T follicular helper cell (primary cell): ENCODE data around the gene C4BPA.

Experiments used
- DNase-seq: peaks from one replicate; pipeline ENCODE4 v3.0.0-alpha.2; 2020; ENCODE audit warnings: low read depth

Gene C4BPA

DNA sequence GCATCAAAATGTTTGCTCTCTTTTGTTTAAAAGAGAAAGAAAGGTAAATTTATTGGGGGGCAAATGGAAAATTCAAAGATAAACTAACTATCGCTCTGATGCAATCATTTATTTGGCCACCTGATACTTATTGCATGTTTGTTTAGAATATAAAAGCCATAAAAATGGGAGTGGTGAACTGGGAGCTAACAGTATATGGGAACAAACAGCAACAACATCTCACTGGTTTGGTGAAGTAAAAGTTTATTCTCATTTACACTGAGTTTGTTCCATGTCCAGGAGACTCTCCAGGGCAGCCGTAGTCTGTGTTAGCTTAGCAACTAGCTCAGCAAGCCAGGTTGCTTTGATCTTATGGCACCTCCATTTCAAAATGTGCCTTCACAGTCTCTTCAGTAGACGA lies 20.4 kb downstream of the C4BPA start:
- DNase-seq: no peak

DNA sequence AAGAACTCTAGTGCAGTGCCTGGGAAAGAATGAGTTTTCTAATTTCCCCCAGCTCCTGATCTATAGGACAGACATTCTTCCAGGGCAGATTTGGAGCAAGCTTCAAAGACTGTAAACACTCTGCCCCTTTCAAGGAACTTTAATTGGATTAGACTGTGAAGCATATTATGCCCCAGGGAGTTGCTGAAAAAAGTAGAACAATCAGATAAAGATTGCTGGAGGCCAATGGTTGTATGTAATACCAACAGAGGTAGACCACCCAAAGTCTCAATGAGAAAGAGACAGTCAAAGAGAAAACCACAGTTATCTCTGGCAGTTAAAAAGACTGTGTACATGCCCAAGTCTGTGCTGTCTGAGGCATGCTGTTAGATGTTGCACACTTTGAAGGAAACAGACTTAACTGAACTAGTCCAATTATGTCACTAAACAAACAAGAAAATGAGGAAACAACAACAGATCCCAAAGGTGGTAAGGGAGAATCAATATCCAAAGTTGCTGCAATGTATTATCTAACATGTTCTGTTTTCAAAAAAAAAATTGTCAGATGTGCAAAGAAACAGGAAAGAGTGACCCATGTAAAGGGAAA lies 24.4 kb downstream of the C4BPA start:
- no peak for DNase-seq

DNA sequence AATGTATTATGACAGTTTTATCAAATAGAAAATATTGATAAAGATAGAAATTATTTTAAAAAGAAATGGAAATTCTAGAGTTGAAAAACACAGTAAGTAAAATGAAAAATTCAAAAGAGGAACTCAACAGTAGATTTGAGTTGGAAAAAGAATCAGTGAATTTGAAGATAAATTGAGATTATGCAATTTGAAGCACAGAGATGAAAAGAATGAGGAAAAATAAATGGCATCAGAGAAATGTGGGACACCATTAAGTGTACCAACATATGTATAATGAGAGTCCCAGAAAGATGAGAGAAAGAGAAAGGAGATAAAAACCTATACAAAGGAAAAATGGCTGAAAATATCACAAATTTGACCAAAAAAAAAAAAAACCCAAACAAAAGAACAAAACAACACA lies 25.0 kb downstream of the C4BPA start:
- DNase-seq: no peak

DNA sequence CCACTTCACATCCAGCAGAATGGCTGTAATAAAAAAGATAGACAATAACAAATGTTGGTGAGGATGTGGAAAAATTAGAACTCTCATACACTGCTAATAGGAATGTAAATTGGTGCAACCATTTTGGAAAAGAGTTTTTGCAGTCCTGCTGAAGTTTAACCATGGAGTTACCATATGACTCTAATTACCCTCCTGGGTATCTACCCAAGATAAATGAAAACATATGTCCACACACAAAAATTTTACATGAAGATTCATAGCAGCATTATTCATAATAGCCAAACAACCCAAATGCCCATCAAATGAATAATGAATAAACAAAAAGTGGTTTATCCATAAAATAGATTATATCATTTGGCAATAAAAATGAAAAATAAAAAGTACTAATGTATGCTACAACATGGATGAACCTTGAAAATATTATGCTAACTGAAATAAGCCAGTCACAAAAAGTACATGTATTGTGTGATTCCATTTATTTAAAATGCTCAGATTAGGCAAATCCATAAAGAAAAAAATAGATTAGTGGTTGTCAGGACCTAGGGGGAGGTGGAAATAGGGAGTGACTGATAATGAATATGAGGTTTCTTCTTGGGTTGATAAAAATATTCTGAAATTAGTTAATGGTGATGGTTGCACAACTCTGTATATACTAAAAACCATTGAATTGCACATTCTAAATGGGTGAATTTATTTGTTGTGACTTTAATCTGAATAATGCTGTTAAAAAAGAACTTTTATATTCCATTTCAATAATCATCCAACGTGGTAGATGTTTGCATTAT lies 26.4 kb downstream of the C4BPA start:
- no peak for DNase-seq

DNA sequence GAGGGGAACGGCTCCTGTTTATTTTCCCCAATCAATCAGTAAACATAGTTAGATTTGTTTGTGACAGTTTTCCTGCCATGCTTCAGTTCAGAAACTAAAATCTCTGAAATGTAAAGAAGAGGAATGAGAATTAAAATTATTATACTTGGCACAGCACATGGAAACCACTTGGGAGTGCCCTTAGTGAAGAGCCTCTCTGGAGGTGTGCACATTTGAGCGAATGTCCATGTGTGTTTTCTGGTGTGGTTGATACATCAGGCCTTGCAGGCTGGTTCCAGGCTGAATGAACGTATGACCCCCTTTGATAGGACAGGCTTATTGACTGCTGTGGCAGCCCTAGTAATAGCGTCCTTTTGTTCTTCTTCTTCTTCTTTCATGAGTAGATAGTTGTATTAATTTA lies 27.1 kb downstream of the C4BPA start:
- no peak for DNase-seq

DNA sequence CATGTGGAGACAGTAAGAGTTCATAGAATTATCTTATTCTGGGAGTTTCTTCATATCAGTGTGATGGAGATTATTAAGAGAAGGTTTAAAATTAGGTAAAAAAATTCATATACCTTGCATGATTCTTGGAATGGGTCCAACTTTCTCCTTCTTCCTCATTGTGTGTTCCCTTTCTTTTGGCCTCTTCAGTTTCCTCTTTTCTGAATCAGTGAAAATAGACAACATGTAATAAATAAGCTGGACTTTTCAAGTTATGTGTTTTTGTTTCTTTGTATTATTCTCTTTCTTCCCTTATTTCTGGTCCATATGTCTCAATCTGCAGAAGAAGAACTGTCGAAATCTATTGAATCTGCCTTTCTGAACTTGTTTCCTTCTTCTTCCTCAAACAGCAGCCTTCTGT lies 30.5 kb downstream of the C4BPA start:
- DNase-seq: no peak

DNA sequence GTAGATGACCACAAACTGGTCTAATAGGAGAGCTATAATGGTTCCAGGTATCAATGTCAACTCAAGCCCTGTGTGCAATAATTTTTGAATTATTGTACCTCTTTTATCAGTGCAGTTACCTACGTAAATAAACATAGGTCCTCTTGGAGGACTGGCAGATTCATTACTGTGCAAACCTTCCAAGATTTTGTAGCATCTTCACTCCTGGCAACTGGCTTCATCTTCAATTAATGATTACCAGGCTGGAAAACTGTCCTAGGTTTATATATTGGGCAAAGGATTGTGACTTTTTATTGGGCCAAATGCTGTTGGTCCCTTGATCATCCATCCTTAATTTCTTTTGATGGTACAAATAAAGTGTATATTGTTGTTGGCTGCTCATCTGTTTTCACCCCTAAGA lies 35.6 kb downstream of the C4BPA start:
- no peak for DNase-seq

DNA sequence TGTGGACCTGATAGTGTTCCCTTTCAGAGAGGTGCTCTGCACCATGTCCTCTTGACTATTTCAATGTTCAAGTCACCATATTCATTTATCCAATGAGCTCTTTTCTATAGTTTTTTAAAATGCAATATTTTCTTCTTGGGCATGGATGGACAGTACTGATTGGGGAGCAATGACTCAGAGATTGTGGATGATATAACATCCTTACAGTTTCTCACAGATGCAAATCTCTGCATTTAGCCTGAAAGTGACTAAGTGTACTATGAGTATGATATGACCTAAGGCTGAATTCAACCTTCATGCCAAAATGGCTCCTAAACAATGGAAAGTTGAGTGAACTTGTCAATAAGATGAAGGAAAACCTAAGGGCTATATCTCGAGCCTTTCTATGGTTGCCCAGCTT lies 36.5 kb downstream of the C4BPA start:
- no peak for DNase-seq

DNA sequence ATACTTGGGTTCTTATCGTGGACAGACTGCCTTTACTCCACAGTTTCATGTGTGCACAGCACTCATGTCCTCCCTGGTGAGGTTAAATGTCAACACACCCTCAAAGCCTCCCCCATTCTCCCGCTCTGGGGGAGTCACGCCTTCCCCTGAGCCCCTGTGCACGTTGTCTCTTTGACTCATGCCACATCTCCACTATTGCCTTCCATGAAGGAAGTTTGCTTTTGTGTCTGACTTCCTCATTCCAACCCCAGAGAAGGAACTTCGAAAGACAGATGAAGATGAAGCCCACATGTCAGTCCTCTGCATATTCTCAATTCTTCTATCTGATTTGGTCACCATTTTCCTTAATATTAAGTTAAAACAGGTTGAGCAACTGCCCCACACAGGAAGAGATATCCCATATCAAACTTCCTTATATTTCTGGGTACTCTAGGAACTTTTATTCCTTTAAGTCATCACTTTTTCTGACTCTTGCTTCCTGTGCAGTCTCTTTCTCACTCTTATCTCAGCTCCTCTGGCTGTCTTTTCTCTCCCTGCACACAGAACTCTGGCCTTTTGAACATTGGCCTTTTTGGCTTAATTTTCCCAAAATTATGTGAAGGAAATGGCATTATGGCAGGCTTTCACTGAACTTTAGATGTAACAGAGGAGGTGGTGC lies 41.5 kb downstream of the C4BPA start:
- no peak for DNase-seq

DNA sequence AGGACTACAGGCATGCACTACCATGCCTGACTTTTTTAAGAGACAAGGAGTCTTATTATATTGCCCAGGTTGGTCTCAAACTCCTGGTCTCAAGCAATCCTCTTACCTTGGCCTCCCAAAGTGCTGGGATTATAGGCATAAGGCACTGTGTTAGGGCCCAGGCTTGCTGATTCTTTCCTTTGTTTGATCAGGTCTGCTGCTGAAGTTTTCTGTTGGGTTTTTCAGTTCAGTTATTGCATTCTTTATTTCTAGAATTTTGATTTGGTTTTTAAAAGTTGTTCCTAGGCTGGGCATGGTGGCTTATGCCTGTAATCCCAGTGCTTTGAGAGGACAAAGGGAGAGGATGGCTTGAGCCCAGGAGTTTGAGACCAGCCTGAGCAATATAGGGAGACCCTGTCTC lies 47.9 kb downstream of the C4BPA start:
- DNase-seq: no peak

DNA sequence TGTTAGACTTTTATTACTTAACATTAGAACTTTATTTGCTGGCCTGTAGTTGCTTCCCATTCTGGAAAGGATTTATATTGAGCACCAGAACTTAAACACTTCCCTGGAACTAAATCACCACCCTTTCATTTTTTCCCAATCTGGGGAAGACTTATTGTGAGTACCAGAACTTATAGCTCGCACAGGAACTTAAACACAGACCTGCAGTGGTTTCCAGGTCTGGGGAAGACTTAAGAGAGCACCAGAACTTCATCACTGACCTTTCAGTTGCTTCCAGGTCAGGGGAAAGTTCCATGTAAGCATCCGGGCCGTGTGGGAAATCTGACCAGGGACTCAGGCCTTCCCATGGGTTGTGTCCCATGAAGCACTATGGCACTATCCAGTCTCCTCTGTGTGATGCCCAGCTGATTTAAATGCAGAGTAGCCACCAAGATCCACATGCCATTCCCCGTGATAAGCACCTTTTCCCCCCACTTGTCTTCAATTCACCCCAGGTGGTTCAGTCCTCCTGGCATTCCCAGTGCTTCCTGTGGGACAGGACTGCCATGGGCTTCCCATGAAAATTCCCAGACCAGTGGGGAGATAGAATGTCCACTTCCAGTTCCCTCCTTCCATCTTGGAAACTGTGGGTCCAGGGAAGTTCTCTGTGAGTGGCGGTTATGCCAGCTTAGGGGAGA lies 48.9 kb downstream of the C4BPA start:
- DNase-seq: no peak

DNA sequence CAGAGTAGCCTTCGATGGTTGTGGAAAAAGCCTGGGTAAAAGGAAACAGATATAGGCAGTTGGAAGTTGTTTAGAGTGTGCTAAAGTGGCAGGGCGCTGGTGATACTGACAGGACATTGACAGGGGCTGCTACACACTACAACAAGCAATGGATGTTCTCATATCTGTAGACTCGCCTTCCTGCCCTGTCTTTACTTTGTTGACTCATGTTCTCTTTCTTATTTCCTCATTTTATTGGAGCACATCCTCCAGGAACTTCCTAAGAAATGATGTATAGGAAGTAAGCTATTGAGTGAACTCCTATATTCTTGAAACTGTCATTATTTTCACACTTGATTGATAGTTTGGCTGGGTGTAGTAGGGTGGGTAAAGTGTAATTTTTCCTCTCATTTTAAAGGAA lies 51.0 kb downstream of the C4BPA start:
- no peak for DNase-seq

DNA sequence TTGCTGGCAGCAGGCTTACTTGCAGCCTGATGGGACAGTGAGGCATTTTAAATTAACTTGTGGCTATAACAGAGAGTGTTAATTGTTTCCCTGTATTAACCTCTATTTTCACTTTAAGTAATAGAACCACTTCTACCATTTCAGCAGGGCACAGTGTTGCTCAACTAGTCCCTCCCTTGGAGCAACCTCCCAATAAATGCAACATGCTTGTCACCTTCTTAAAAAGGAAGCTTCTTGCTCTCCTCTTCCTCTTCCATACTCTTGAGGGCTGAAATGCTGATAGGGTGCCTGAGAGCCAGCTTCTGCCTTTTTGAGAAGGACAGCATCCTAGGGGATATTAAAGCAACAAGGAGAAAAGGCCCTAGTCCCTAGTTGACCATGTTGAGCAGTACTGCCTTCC lies 52.1 kb downstream of the C4BPA start:
- no peak for DNase-seq

DNA sequence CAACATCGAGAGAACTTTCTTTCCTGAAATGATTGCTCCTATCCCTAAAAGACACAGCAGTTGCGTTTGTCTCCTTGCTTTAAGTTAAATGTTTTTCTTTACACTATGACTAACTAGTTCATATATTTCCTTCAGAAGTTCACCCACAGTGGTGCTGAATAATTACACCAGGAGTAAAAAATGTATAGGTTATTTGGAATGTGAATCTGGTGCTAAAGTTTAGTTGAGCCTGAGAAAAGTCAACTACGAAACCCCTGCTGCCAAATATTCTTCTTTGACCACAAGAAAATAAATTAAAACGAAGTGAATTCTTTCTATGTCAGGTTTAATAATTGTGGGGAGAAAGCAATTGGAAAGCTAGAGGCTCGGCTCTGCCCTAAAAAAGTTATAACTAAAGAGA lies 52.8 kb downstream of the C4BPA start:
- DNase-seq: no peak

DNA sequence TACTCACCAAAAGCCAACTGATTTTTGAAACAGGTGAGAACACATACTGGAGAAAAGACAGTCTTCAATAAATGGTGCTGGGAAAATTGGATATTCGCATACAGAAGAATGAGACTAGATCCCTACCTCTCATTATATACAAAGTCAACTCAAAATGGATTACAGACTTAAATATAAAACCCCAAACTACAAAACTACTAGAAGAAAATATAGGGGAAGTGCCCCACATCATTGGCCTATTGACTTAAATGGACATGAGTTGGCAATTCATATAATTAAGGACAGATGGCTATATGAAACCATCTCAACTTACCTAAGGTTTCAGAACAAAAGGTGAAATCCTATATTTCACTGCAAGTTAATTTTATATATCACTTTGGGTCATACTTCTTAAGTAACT lies 60.1 kb downstream of the C4BPA start:
- no peak for DNase-seq

DNA sequence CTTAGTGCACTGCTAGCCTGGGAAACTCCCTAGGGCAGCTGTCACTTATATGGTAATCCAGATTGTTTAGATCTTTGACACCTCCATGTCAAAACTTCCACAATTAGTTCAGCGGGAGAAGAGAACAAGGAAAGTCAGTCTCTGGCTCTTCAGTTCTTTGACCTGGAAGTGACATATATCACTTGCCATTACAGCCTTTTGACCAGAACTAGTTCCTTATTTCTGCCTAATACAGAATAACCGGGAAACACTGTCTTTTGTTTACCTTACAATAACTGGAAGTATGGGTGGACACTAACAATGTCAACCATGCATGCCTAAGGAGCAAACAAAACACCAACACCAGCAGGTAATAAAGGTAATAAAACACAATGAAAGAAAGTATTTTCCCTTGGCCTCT lies 68.3 kb downstream of the C4BPA start:
- DNase-seq: no peak

DNA sequence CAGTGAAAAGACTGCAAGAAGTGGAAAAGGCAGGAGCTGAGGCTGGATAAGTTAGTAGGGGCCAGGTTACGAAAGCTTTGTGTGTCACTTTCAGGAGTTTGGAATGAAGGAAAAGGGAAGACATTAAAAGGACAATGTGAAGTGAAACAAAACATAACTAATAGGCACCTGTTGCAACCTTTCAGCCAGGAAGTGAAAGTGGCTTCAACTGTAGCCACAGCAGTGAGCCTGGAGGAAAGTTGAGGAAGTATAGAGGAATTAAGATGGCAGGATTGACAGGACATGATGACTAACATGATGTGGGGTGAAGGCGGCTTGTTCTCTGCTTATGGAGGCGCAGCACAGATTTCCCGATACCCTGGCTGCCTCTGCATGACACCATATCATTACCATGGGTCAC lies 68.9 kb downstream of the C4BPA start:
- DNase-seq: no peak

DNA sequence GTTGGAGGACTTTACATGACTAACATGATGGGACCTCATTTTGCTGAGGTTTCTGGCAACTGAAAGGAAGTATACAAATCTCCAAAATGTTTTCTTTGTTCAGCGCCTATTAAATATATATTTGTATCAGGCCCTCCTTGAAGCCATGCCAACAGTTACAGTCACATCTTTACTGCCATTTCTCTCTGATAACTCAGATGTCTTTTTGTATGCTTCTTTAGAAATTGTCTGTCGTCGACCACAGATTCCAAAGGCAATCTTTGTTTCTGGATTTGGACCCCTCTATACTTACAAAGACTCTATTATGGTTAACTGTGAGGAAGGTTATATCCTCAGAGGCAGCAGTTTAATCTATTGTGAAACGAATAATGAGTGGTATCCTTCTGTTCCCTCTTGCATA lies 69.4 kb downstream of the C4BPA start:
- no peak for DNase-seq

DNA sequence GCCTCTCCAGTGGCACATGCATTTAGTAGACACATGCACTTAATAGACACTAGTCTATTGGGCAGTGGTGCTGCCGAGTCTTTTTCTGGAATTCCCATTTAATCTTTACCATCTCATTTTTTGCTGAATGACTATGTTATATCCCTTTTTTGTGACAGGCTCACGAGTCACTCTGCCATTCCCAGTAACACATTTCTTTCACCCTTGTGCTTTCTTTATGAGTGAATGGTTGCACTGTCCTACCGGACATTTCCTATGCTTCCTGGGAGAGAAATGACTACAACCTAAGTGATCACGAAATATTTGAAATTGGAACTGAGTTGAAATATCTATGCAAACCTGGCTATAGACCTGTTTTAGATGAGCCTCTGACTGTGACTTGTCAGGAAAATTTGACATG lies 70.9 kb downstream of the C4BPA start:
- DNase-seq: no peak

DNA sequence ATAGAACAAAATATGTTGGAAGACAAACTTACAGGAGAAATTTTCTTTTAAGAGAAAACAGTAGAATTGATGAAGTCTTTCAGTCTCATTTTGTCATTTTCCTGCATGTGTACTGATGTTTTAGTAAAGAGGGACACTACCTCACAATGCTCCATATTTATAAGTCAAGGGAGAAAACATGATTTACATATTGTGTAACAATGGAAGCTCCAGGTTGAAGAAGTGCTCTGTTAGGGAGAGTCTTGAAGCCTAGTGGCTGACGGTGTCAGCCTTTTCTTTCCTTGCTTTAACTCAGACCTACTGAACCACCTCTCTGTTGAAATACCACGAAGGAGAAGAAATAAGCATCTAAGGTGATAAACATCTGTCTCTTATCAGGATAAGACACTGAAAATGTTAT lies 75.0 kb downstream of the C4BPA start:
- DNase-seq: no peak

DNA sequence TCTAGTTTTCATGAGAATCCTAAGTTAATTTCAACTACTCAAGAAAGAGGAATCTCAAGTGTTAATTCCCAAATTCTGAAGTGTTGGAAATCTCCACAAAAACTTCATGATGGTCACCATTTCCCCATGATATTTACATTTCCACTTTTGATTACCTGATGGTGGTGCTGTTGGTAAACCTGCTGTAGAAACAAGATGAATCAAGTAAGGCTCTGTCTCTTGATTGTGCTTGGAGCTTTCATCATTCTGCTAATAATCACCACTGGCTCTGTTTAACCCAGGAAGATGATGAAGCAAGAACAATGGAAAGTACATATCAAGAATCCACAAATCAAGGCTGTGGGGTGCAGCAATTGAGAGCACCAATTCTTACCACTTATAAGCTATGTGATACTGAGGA lies 77.8 kb downstream of the C4BPA start:
- no peak for DNase-seq

DNA sequence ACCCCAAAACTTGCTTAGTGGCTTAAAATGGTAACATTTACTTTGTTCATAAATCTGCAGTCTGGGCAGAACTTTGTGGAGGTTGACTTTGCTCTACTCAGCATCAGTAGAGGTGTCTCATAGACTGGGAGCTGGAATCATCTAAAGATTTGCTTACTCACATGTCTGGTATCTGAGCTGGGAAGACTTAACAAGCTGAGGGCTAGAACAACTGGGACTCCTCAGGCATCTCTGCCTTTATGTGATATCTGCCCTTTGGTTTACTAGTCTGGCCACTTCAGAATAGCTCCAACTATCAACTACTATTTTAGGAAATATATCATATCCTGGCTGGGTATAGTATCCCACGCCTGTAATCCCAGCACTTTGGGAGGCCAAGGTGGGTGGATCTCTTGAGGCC lies 82.5 kb downstream of the C4BPA start:
- DNase-seq: no peak

DNA sequence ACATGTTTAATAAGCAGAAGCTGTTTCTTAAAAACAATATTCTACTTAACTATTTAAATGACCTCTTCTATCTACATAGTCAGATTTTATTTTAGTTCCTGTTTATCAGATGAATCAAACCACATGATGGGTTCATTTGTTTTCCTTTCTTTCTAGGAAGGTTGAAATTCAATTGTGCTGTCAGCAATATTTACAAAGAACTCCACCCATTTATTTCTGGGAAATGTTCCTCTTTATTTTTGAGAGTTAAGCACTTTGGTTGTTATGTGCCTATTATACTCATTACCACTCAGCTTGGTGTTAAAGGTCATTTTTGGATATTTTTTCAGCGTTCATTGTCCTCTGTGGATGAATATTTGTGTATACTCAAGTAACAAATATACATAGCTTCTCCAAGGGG lies 84.9 kb downstream of the C4BPA start:
- no peak for DNase-seq
